Adipocyte (in vitro differentiated cells): ENCODE data around the gene ATP5IF1.

Experiments used
- DNase-seq: peaks from one replicate; pipeline ENCODE4 v3.0.0-alpha.2; 2015; ENCODE audit warnings: low read depth
- H3K27me3 ChIP-seq: replicated peaks from 2 replicates; pipeline ENCODE4 v1.7.0; 2013; ENCODE audit warnings: mild to moderate bottlenecking, low read length, moderate library complexity; ENCODE audit not compliant: control insufficient read depth, insufficient read depth
- H3K36me3 ChIP-seq: 2 replicates; pipeline ENCODE4 v1.7.0; 2013; ENCODE audit warnings: low read length, mild to moderate bottlenecking, moderate library complexity; ENCODE audit not compliant: control insufficient read depth, insufficient read depth, severe bottlenecking
- H3K4me1 ChIP-seq: 2 replicates; pipeline ENCODE4 v1.7.0; 2013; ENCODE audit warnings: mild to moderate bottlenecking, low read length, moderate library complexity; ENCODE audit not compliant: control insufficient read depth, insufficient read depth
- H3K4me3 ChIP-seq: 2 replicates; pipeline ENCODE4 v1.7.0; 2013; ENCODE audit warnings: mild to moderate bottlenecking, low read length, moderate library complexity
- H3K9ac ChIP-seq: 2 replicates; pipeline ENCODE4 v1.7.0; 2013; ENCODE audit warnings: mild to moderate bottlenecking, low read length, moderate library complexity
- H3K9me3 ChIP-seq: 2 replicates; pipeline ENCODE4 v1.7.0; 2013; ENCODE audit warnings: mild to moderate bottlenecking, low read length, moderate library complexity; ENCODE audit not compliant: control insufficient read depth

Gene ATP5IF1

DNA sequence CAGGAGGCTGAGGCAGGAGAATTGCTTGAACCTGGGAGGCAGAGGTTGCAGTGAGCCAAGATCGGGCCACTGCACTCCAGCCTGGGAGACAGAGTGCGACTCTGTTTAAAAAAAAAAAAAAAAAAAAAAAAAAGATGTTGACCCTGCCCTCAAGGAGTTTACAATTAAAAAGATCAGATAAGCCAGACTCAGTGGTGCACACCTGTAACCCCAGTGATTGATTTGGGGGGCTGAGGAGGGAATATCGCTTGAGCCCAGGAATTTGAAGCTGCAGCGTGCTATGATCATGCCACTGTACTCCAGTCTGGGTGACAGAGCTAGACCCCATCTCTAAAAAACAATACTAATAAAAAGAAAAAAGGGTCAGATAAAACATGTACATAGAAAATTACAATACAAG lies 21.8 kb downstream of the ATP5IF1 start:
- Histone ChIP-seq H3K36me3 (no peaks in the 10 kb centered on the region), H3K27me3 (no peaks in the 10 kb centered on the region), H3K9me3 (no peaks in the 10 kb centered on the region), H3K4me1 (peaks cover 23% of the 10 kb centered on the region), H3K4me3 (no peak overlapping the region), H3K9ac (no peak overlapping the region)
- DNase-seq, result no peak

DNA sequence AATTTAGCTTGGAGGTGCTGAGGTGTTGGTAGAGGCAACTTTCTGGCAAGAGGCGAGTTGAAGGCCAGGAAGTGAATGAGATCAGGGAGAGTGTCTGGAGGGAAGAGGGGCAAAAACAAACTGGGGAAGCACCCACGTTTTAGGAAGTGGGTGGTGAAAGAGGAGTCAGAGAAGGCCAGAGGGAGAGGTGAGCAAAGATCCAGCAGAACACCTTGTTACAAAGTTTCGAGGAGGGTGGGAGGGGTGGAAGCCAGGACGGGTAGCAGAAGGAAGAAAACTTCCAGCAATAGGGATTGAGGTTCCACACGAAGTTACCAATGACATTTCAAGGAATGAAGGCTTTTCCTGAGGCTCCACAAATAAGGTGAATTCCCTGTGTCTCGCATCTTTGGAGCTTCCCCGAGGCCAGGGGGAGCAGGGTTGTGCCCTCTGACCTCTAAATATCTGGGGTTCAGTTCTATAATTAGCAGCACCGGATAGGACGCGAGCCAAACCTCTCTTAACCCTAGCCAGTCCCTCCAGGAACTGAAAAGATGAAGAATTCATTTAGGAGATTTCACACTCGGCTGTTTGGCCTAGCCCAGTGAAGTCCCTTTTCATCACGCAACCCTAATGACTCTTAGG lies 22.8 kb downstream of the ATP5IF1 start:
- Histone ChIP-seq H3K9me3 (no peaks in the 10 kb centered on the region), H3K36me3 (no peaks in the 10 kb centered on the region), H3K27me3 (no peaks in the 10 kb centered on the region), H3K9ac (peak overlapping the region; percentile 71), H3K4me1 (peaks cover 33% of the 10 kb centered on the region), H3K4me3 (peak overlapping the region; percentile 62)
- no peak for DNase-seq

DNA sequence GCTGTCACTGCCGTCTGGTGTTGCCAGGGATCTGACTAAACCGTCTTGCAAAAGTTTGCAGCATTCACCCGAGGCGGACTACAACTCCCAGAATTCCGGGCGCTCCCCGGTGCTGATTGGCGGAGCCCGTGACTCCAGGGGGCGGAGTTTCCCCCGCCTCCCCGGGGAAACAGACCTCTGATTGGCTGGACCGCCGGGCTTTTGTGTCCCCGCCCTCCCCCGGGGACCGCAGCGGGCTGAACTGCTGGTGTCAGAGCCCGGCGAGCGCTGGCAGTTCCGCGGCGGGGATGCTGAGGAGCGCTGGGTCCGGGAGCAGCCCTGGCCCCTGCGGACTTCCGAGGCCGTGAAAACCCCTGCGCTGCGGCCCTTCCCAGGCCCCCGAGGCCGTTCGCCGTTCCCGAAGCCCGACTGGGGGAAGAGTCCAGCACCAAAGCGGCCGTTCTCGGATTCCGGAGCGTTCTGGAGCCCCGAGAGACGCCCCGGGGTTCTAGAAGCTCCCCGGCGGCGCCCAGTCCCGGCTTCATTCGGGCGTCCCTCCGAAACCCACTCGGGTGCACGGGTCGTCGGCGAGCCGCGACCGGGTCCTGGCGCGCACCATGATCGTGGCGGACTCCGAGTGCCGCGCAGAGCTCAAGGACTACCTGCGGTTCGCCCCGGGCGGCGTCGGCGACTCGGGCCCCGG lies 23.5 kb downstream of the ATP5IF1 start, which contains the start of gene SESN2:
Gene SESN2 (plus strand): TSS at position 267 of the 682 bp plus-strand sequence. CDS start 330 bp downstream, at position 597.
- Histone ChIP-seq H3K27me3 (no peaks in the 10 kb centered on the region), H3K4me3 (peak within 1 kb of the TSS; percentile 91), H3K9ac (peak within 1 kb of the TSS; percentile 99), H3K9me3 (no peaks in the 10 kb centered on the region), H3K36me3 (no peaks in the 10 kb centered on the region), H3K4me1 (peaks cover 38% of the 10 kb centered on the region)
- peak; percentile 100 for DNase-seq

DNA sequence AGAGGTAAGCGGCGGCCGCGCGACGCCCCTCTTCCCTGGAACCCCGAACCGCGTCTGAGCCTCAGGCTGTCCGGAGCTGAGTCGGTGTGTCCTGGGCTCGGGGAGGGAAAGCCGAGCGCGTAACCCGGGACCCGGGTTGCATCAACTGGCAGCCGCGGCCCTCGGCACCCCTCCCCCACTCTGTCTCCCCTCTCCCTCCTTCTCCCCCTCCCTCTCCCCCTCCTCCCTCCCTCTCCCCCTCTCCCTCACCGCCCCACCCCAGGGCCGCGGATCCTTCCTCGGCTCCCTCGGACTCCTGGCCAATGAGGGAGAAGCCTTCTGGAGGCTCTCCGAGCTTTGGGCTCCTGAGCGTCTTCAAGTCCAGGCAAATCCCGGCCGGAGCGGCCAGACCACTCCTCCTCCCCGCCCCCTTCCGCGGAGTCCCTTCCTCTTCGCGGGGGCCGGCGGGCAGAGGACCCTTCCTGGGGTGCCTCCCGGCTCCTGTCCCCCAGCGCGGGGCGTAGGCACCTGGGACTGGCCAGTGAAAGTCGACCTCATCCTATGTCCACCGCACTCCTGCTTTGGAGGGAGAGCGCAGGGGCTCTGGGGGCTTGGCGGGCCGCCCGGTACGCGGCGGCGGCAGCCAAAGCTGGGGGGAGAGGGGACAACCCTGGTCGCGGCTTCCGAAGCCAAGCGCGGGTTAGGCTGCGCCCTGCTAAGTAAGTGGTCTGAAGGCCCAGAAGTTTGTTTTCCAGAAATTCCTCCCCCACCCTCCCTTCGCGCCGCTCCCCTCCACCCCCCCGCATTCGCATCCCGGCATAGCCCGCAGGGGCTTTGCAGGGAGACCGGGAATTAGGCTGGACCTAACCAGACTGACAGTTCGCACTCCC lies 24.2 kb downstream of the ATP5IF1 start:
- peak overlapping the region; percentile 99 for H3K9ac ChIP-seq
- no peaks in the 10 kb centered on the region for H3K9me3 ChIP-seq
- H3K4me3 ChIP-seq, result peak overlapping the region; percentile 91
- H3K27me3 ChIP-seq, result no peaks in the 10 kb centered on the region
- H3K36me3 ChIP-seq, result no peaks in the 10 kb centered on the region
- peak; percentile 92 for DNase-seq
- H3K4me1 ChIP-seq, result peaks cover 42% of the 10 kb centered on the region

DNA sequence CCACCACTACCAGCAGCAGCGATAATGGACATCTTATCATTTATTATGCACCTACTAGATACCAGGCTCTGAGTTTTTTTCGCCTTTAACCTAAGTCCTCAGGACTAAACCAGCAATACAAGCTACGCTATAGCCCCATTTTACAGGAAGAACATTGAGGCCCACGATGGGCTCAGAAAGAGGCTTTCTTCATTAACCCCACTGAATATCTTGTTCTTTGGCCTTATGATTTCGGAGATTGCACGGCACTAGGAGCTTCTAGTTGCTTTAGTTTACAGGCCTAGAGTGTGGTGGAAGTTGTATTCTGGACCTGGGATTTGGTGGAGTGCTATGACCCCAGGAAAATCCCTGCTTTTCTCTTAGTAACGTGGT lies 24.9 kb downstream of the ATP5IF1 start:
- Histone ChIP-seq H3K27me3 (no peaks in the 10 kb centered on the region), H3K36me3 (no peaks in the 10 kb centered on the region), H3K9me3 (no peaks in the 10 kb centered on the region), H3K4me3 (peak overlapping the region; percentile 91), H3K4me1 (peaks cover 42% of the 10 kb centered on the region), H3K9ac (peak overlapping the region; percentile 99)
- DNase-seq, result no peak

DNA sequence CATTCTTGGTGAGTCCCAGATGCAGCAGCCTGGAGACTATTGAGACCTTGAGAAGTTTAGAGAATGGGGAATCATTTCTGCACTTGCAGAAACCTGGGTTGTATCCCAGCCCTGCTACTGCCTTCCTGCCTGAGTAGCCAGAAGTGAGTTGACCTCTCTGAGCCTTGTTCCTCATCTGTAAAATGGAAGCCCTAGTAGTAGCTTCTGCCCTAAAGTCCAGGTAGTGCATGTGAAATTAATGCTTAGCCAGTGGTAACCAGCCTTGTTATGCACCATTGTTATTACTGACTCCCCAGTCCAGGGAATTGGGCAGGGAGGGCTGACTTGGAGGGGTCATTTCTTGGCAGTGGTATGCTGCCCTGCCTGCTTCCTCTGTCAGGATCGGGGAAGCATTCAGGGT lies 29.0 kb downstream of the ATP5IF1 start:
- Histone ChIP-seq H3K36me3 (peaks cover 10% of the 10 kb centered on the region), H3K27me3 (no peaks in the 10 kb centered on the region), H3K4me3 (peak overlapping the region; percentile 91), H3K4me1 (peaks cover 50% of the 10 kb centered on the region), H3K9ac (no peak overlapping the region), H3K9me3 (no peaks in the 10 kb centered on the region)
- no peak for DNase-seq

DNA sequence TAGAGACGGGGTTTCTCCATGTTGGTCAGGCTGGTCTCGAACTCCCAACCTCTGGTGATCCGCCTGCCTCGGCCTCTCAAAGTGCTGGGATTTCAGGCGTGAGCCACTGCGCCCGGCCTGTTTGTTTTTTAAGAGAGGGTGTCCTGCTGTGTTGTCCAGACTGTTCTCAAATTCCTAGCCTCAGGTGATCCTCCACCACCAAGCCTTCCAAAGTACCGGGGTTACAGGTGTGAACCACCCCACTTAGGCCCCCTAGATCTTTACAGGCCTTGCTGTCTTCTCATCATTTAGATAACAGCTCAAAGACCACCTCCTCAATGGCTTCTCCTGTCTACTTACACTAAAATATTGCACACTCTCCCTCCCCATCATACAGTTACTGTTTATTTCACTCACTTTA lies 29.7 kb downstream of the ATP5IF1 start:
- no peaks in the 10 kb centered on the region for H3K27me3 ChIP-seq
- peaks cover 10% of the 10 kb centered on the region for H3K36me3 ChIP-seq
- H3K9me3 ChIP-seq, result no peaks in the 10 kb centered on the region
- DNase-seq, result no peak
- H3K9ac ChIP-seq, result no peak overlapping the region
- no peak overlapping the region for H3K4me3 ChIP-seq
- peaks cover 50% of the 10 kb centered on the region for H3K4me1 ChIP-seq

DNA sequence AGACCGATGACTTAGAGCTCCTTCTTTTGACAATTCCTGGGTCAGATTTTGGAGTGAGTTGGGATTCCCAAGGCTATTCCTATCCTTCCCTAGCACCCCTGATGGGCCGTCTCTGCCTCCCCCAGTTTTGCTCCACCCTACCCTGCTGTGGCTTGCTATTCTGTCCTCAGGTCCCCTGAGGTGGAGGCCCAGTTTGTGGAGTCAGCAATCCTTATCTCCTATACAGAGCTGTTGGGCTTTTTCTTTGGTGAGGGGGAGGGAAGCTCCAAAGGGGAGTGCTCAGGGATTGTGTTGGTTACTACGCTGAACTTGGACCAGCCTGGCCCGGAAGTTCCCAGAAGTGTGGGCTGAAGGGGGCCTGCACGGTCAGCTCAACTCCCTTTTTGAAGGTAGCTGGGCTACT lies 31.0 kb downstream of the ATP5IF1 start:
- H3K27me3 ChIP-seq, result no peaks in the 10 kb centered on the region
- no peak for DNase-seq

DNA sequence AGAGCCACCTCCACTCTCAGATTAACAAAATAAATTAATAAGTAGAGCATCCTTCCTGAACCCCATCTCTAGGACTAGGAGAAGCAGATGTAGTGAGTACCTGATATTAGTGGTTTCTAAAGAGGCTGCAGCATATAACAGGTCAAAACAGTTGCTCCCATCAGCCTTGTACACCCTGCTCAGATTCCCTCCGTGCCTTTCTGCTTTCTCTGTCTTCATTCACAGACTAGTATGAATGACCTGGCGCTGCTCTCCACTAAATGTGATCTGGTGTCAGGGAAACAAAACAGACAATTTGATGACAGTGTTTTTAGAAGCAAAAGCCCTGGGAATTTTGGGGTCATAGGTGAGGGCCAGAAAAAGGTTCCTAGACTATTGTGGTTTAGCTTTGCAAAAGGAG lies 31.7 kb downstream of the ATP5IF1 start:
- H3K9me3 ChIP-seq, result no peaks in the 10 kb centered on the region
- peaks cover 29% of the 10 kb centered on the region for H3K36me3 ChIP-seq
- H3K9ac ChIP-seq, result no peak overlapping the region
- DNase-seq, result no peak
- peaks cover 40% of the 10 kb centered on the region for H3K4me1 ChIP-seq
- H3K4me3 ChIP-seq, result peak overlapping the region; percentile 53
- H3K27me3 ChIP-seq, result no peaks in the 10 kb centered on the region

More for the DNA sequence above, 31.0 kb downstream of the ATP5IF1 start:
- H3K9ac ChIP-seq, result no peak overlapping the region
- peaks cover 44% of the 10 kb centered on the region for H3K4me1 ChIP-seq
- peaks cover 22% of the 10 kb centered on the region for H3K36me3 ChIP-seq
- H3K4me3 ChIP-seq, result peak overlapping the region; percentile 53
- no peaks in the 10 kb centered on the region for H3K9me3 ChIP-seq

DNA sequence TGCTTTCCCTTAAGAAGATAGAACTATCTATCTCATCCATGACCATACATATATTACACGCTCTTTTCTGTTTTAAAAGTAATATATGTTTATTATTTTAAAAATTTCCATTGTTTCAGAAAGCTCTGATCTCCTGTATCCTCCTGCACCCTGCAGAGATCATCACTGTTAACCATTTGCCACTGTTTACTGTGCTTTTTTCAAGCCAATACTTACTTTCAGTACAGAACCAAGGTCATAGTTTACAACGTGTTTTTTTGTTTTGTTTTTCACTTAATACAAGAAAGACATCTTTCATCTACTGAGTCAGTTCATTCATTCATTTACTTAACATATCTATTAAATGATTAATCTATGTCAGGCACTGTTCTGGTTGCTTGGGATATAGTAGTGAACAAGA lies 33.6 kb downstream of the ATP5IF1 start:
- no peaks in the 10 kb centered on the region for H3K9me3 ChIP-seq
- H3K27me3 ChIP-seq, result no peaks in the 10 kb centered on the region
- H3K4me3 ChIP-seq, result no peak overlapping the region
- H3K9ac ChIP-seq, result no peak overlapping the region
- peaks cover 23% of the 10 kb centered on the region for H3K4me1 ChIP-seq
- H3K36me3 ChIP-seq, result peaks cover 48% of the 10 kb centered on the region
- no peak for DNase-seq

DNA sequence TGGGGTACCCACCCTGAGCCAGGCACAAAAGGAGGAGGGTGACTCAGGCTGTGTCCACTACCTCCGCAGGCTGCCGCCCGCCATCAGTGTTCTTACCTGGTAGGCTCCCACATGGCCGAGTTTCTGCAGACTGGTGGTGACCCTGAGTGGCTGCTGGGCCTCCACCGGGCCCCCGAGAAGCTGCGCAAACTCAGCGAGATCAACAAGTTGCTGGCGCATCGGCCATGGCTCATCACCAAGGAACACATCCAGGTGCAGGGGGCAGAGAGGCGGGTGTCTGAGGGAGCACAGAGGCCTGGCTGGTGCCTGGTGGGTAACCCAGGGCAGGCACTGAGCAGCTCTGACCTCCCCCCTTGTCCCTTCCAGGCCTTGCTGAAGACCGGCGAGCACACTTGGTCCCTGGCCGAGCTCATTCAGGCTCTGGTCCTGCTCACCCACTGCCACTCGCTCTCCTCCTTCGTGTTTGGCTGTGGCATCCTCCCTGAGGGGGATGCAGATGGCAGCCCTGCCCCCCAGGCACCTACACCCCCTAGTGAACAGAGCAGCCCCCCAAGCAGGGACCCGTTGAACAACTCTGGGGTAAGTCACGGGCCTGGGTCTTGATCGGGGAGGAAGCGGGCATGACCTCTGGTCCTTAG lies 36.4 kb downstream of the ATP5IF1 start:
- Histone ChIP-seq H3K9me3 (no peaks in the 10 kb centered on the region), H3K36me3 (peaks cover 75% of the 10 kb centered on the region), H3K4me1 (peaks cover 7% of the 10 kb centered on the region), H3K4me3 (no peak overlapping the region), H3K9ac (no peak overlapping the region), H3K27me3 (no peaks in the 10 kb centered on the region)
- DNase-seq, result no peak
